K562 (cell line): Measurements from ENCODE around the gene IL4R. TPM values are rescaled to one million over a fixed set of nuclear protein-coding genes. Genes with fewer than 3 reads are reported as not detected.

Experiments
- ATAC-seq: fragments of 200-7000 bp; cut with Tn5 transposase; 3 replicates; pipeline ENCODE4 v1.9.1; 2020; ENCODE audit warnings: moderate library complexity
- BruUV-seq: library from RNA; stranded (reverse); fragments of 400-500 nt; replicated peaks from 2 replicates; lab custom pipeline; 2021; lab: Mats Ljungman, UMichigan
- CTCF ChIA-PET: fragments of 300-600 bp; formaldehyde crosslinking; extraction: SDS; loops from one replicate; lab custom pipeline; 2021; ENCODE audit warnings: low intra/inter-chr PET ratio; lab: Yijun Ruan, JAX
- POLR2A ChIA-PET: fragments of 300-600, 350-650 bp; sonication (Branson Sonifier 250); formaldehyde crosslinking; extraction: SDS; loops from one replicate; lab custom pipeline; 2021; ENCODE audit warnings: antibody characterized with exemption, inconsistent platforms; lab: Yijun Ruan, JAX
- DNase-seq, 4 experiments: peaks; one replicate each; pipeline versions ENCODE4 v3.0.0 to v3.0.0-alpha.2; 2011 to 2018; ENCODE audit warnings: low spot score in 3 of 4, mixed read lengths in 3 of 4; ENCODE audit errors: extremely low read depth in 1 of 4
- FAIRE-seq: peaks from 2 replicates; lab custom pipeline; 2011; peaks lifted over from hg19 to GRCh38; lab: Jason Lieb, UNC
- H2AFZ ChIP-seq: 2 replicates; pipeline ENCODE4 v1.6.0; 2011; ENCODE audit warnings: low read depth, low read length, control low read depth, inconsistent platforms
- H3K27ac ChIP-seq: fragments of 200-600 bp; 3 replicates; pipeline ENCODE4 v1.8.0; 2011; ENCODE audit warnings: low read depth, mild to moderate bottlenecking, control low read depth, inconsistent platforms, low read length, moderate library complexity, mixed read lengths; ENCODE audit errors: extremely low read depth
- H3K27me3 ChIP-seq, 2 experiments: fragments of 300-600 bp in 1 of 2; 2 replicates in 1 of 2; 3 replicates in 1 of 2; pipeline versions ENCODE4 v1.6.0 to v1.8.0; 2011; ENCODE audit warnings: inconsistent platforms in 2 of 2, low read length in 2 of 2, mild to moderate bottlenecking in 1 of 2, mixed read lengths in 1 of 2, moderate library complexity in 1 of 2; ENCODE audit not compliant: control insufficient read depth in 2 of 2, insufficient read depth in 2 of 2
- H3K36me3 ChIP-seq: fragments of 300-600 bp; 3 replicates; pipeline ENCODE4 v1.8.0; 2011; ENCODE audit warnings: mild to moderate bottlenecking, low read length, inconsistent platforms; ENCODE audit not compliant: control insufficient read depth, insufficient read depth
- H3K4me1 ChIP-seq, 2 experiments: fragments of 200-600 bp in 1 of 2; replicated peaks in 1 of 2; 2 replicates in 1 of 2; 3 replicates in 1 of 2; pipeline versions ENCODE4 v1.5.1 to v1.8.0; 2011; ENCODE audit warnings: inconsistent platforms in 2 of 2, low read length in 2 of 2, mild to moderate bottlenecking in 1 of 2, mixed read lengths in 1 of 2, moderate library complexity in 1 of 2; ENCODE audit not compliant: control insufficient read depth in 2 of 2, insufficient read depth in 2 of 2
- H3K4me2 ChIP-seq: 2 replicates; pipeline ENCODE4 v1.6.1; 2011; ENCODE audit warnings: low read length, control low read depth, inconsistent platforms, mixed read lengths; ENCODE audit not compliant: insufficient read depth
- H3K4me3 ChIP-seq: fragments of 200-600 bp; sonication (generic), shearing (Covaris generic); 2 replicates; pipeline ENCODE4 v1.5.1; 2016; ENCODE audit warnings: control low read depth, inconsistent platforms
- H3K79me2 ChIP-seq: fragments of 200-600 bp; 3 replicates; pipeline ENCODE4 v1.8.0; 2011; ENCODE audit warnings: low read length, inconsistent platforms; ENCODE audit not compliant: control insufficient read depth, insufficient read depth
- H3K9ac ChIP-seq, 2 experiments: 2 replicates each; pipeline versions ENCODE4 v1.6.0 to v1.6.1; 2011; ENCODE audit warnings: low read depth in 2 of 2, low read length in 2 of 2, control low read depth in 1 of 2, inconsistent platforms in 1 of 2, mild to moderate bottlenecking in 1 of 2, mixed read lengths in 1 of 2; ENCODE audit not compliant: insufficient read depth in 1 of 2
- H3K9me1 ChIP-seq: one replicate; pipeline ENCODE4 v1.6.0; 2011; ENCODE audit warnings: inconsistent platforms, mild to moderate bottlenecking, low read length, moderate library complexity; ENCODE audit not compliant: control insufficient read depth, insufficient read depth
- H3K9me3 ChIP-seq: replicated peaks from 2 replicates; pipeline ENCODE4 v1.5.1; 2011; ENCODE audit warnings: low read depth, low read length, inconsistent platforms; ENCODE audit not compliant: control insufficient read depth, insufficient read depth
- H4K20me1 ChIP-seq: replicated peaks from 2 replicates; pipeline ENCODE4 v1.6.1; 2011; ENCODE audit warnings: low read length, inconsistent platforms, mixed read lengths; ENCODE audit not compliant: control insufficient read depth, insufficient read depth
- ADNP ChIP-seq: fragments of 200-800 bp; sonication (Bioruptor generic); IDR thresholded peaks from 2 replicates; pipeline ENCODE4 v1.6.1; 2016; ENCODE audit warnings: missing genetic modification characterization, missing compliant biosample characterization
- ASH1L ChIP-seq: fragments of 450-650 bp; IDR thresholded peaks from 2 replicates; pipeline ENCODE4 v1.6.1; 2018; ENCODE audit warnings: borderline replicate concordance, mild to moderate bottlenecking, low read depth; ENCODE audit not compliant: partially characterized antibody
- BRD9 ChIP-seq: fragments of 450-650 bp; IDR thresholded peaks from 2 replicates; pipeline ENCODE4 v1.6.1; 2018; ENCODE audit warnings: low read depth; ENCODE audit not compliant: partially characterized antibody
- CCAR2 ChIP-seq: fragments of 200-400 bp; formaldehyde crosslinking; IDR thresholded peaks from 2 replicates; pipeline ENCODE4 v1.6.1; 2017; ENCODE audit warnings: mild to moderate bottlenecking, low read depth, low read length
- CXXC5 ChIP-seq: fragments of 250-450 bp; sonication (Bioruptor Pico); IDR thresholded peaks from 2 replicates; pipeline ENCODE4 v1.8.0; 2022; ENCODE audit warnings: inconsistent platforms, mild to moderate bottlenecking, moderate library complexity
- ESRRB ChIP-seq: fragments of 250-450 bp; sonication (Bioruptor Pico); IDR thresholded peaks from 2 replicates; pipeline ENCODE4 v1.5.0; 2020; ENCODE audit warnings: mild to moderate bottlenecking, moderate library complexity, borderline replicate concordance
- EZH2 ChIP-seq: IDR thresholded peaks from 2 replicates; pipeline ENCODE4 v1.6.1; 2012; ENCODE audit warnings: low read depth, mild to moderate bottlenecking, inconsistent platforms, low read length, borderline replicate concordance
- SIN3A ChIP-seq, 2 experiments: fragments of 150-350 bp in 1 of 2; IDR thresholded peaks; 2 replicates each; pipeline ENCODE4 v1.6.1; 2011 to 2016; ENCODE audit warnings: borderline replicate concordance in 2 of 2, low read depth in 2 of 2, low read length in 2 of 2, mild to moderate bottlenecking in 2 of 2, moderate library complexity in 2 of 2; ENCODE audit not compliant: control insufficient read depth in 1 of 2
- SMAD1 ChIP-seq: fragments of 150-350 bp; IDR thresholded peaks from 2 replicates; pipeline ENCODE4 v1.6.1; 2014; ENCODE audit warnings: low read length, low read depth; ENCODE audit not compliant: partially characterized antibody
- SMAD2 ChIP-seq: fragments of 150-350 bp; IDR thresholded peaks from 2 replicates; pipeline ENCODE4 v1.6.1; 2014; ENCODE audit warnings: low read depth, mild to moderate bottlenecking, low read length
- TAF7 ChIP-seq: fragments of 450-650 bp; IDR thresholded peaks from 2 replicates; pipeline ENCODE4 v1.6.1; 2016; ENCODE audit warnings: missing genetic modification characterization, missing compliant biosample characterization
- TBP ChIP-seq: optimal IDR thresholded peaks from 2 replicates; pipeline ENCODE3; 2011; ENCODE audit warnings: low read depth, low read length, improper control_type of control experiment
- ZNF583 ChIP-seq: fragments of 250-450 bp; sonication (Bioruptor Pico); IDR thresholded peaks from 2 replicates; pipeline ENCODE4 v1.4.0; 2020
- WGBS: fragments of 100-300 bp; shearing (Covaris generic); methylation state at CpG from one replicate; pipeline ENCODE4 v1.1.6; 2016; ENCODE audit warnings: low coverage, mixed read lengths; ENCODE audit not compliant: insufficient coverage; ENCODE audit errors: missing lambda C conversion rate; 5-methylcytosine and 5-hydroxymethylcytosine counted together
- in situ Hi-C: fragments of 300-500 bp; cut with MboI; formaldehyde crosslinking; loops from 4 replicates; pipeline ENCODE4 v1.15.0; 2018; ENCODE audit warnings: inconsistent platforms, mixed read lengths
- intact Hi-C: fragments of 100-400 bp; cut with micrococcal nuclease; formaldehyde crosslinking; loops from 2 replicates; pipeline ENCODE4 v1.14.2; 2022
- polyA plus RNA-seq, 8 experiments: library from polyadenylated mRNA; depleted of rRNA in 4 of 8; stranded (reverse) in 5 of 8; unstranded in 3 of 8; fragments of >200 nt; fragmentation: Nextera tagmentation in 2 of 8; fragmentation: Illumina TruSeq in 1 of 8; extraction: Ambion mirVana in 2 of 8; extraction: Trizol in 1 of 8; gene quantifications; 2 replicates each; pipeline versions ENCODE4 v1.2.1 to v1.2.3, GENCODE V29; 2011 to 2014; ENCODE audit warnings: inconsistent platforms in 1 of 8, missing spikeins in 1 of 8
- total RNA-seq, 7 experiments: library from RNA; depleted of rRNA in 6 of 7; stranded (reverse); fragments of >200 nt in 6 of 7; fragmentation: Illumina TruSeq in 2 of 7; extraction: Trizol in 2 of 7; gene quantifications; 2 replicates each; pipeline versions ENCODE4 v1.2.1 to v1.2.3, GENCODE V29; 2011 to 2021; ENCODE audit warnings: low replicate concordance in 1 of 7
- TF ChIP-seq, protein P1 (sequence below): sonication (generic); formaldehyde crosslinking; IDR thresholded peaks from 2 replicates; pipeline ENCODE4 v1.8.1; 2023; ENCODE audit warnings: mild to moderate bottlenecking, missing genetic modification reagents, moderate library complexity
- TF ChIP-seq, protein P2 (sequence below): fragments of 250-450 bp; sonication (Bioruptor Pico); IDR thresholded peaks from 2 replicates; pipeline ENCODE4 v1.5.0; 2020; ENCODE audit warnings: mild to moderate bottlenecking, borderline replicate concordance
- TF ChIP-seq, protein P3 (sequence below): fragments of 250-450 bp; sonication (Bioruptor Pico); IDR thresholded peaks from 2 replicates; pipeline ENCODE4 v1.8.0; 2021; ENCODE audit warnings: mild to moderate bottlenecking, moderate library complexity

IL4R gene
- total and polyA plus RNA-seq, 9 of the 15 experiments (the other 6 are each of a cell fraction or from before 2014, with no cell fraction given): 0.17 to 5.8 (median 3.3) TPM

DNA sequence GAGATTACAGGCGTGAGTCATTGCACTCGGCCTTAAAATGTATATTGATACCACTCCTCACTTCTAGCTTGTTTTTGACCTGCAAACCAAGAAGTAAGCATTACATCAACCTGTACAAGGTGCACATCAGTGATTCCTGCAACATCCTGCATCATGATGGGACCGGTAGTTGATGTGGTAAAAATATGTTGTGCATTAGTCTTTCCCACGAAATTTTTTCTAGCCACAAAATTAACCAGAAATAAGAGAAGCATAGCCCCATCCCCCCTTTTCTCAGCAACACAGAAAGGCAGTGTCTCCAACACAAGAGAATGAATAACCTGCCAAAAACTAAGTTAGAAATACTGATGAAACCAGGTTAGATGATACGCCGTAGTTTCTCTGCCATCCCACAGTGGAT lies 24.1 kb upstream of the IL4R start:
- ChIA-PET POLR2A (interaction anchor here (0.8 to 1.1 kb wide), 2 partner anchors 21 to 55 kb away, joined by 3 read pairs; partner anchors contain the start of gene NSMCE1), CTCF (no interaction called here)
- no peak for DNase-seq
- Histone ChIP-seq H3K27me3 (peaks cover 2 to 6% of the 10 kb centered on the region in 2 experiments; a peak in 3 of 5 replicates), H3K4me1 (peaks cover 0 to 2% of the 10 kb centered on the region in 2 experiments; a peak in 1 of 5 replicates), H3K9me1 (no peaks in the 10 kb centered on the region), H3K9ac (no peak overlapping the region), H3K27ac (no peak overlapping the region), H4K20me1 (no peaks in the 10 kb centered on the region), H2AFZ (no peak overlapping the region), H3K9me3 (no peaks in the 10 kb centered on the region), H3K36me3 (no peaks in the 10 kb centered on the region), H3K4me2 (no peak overlapping the region), H3K4me3 (no peak overlapping the region), H3K79me2 (no peaks in the 10 kb centered on the region)
- intact Hi-C loops (loop anchor here (10.0 kb wide), 1 partner anchor 115 kb away; no protein-coding TSS in a partner anchor), in situ Hi-C loops (no loop called here)
- ATAC-seq: no peak
- no peak for FAIRE-seq
- no TSS peak for BruUV-seq
- under 1% methylated on average over 6 of the region's 6 CpGs for WGBS
- TF ChIP-seq ESRRB (CRISPR knock-in tag): no peak
- no peak for TF ChIP-seq ZNF583 (CRISPR knock-in tag)
- TF ChIP-seq CXXC5 (CRISPR knock-in tag): no peak
- TF ChIP-seq BRD9: no peak
- TF ChIP-seq, protein P1, sequence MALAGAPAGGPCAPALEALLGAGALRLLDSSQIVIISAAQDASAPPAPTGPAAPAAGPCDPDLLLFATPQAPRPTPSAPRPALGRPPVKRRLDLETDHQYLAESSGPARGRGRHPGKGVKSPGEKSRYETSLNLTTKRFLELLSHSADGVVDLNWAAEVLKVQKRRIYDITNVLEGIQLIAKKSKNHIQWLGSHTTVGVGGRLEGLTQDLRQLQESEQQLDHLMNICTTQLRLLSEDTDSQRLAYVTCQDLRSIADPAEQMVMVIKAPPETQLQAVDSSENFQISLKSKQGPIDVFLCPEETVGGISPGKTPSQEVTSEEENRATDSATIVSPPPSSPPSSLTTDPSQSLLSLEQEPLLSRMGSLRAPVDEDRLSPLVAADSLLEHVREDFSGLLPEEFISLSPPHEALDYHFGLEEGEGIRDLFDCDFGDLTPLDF (CRISPR knock-in tag): no peak
- no peak for TF ChIP-seq ADNP
- TF ChIP-seq, protein P2, sequence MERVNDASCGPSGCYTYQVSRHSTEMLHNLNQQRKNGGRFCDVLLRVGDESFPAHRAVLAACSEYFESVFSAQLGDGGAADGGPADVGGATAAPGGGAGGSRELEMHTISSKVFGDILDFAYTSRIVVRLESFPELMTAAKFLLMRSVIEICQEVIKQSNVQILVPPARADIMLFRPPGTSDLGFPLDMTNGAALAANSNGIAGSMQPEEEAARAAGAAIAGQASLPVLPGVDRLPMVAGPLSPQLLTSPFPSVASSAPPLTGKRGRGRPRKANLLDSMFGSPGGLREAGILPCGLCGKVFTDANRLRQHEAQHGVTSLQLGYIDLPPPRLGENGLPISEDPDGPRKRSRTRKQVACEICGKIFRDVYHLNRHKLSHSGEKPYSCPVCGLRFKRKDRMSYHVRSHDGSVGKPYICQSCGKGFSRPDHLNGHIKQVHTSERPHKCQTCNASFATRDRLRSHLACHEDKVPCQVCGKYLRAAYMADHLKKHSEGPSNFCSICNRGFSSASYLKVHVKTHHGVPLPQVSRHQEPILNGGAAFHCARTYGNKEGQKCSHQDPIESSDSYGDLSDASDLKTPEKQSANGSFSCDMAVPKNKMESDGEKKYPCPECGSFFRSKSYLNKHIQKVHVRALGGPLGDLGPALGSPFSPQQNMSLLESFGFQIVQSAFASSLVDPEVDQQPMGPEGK (CRISPR knock-in tag): no peak
- TF ChIP-seq TBP: no peak
- no peak for TF ChIP-seq EZH2
- no peak for TF ChIP-seq SMAD1
- no peak for TF ChIP-seq SMAD2
- TF ChIP-seq ASH1L: no peak
- no peak for TF ChIP-seq TAF7 (tag)
- TF ChIP-seq CCAR2: no peak
- TF ChIP-seq, protein P3, sequence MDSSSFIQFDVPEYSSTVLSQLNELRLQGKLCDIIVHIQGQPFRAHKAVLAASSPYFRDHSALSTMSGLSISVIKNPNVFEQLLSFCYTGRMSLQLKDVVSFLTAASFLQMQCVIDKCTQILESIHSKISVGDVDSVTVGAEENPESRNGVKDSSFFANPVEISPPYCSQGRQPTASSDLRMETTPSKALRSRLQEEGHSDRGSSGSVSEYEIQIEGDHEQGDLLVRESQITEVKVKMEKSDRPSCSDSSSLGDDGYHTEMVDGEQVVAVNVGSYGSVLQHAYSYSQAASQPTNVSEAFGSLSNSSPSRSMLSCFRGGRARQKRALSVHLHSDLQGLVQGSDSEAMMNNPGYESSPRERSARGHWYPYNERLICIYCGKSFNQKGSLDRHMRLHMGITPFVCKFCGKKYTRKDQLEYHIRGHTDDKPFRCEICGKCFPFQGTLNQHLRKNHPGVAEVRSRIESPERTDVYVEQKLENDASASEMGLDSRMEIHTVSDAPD (CRISPR knock-in tag): no peak
- TF ChIP-seq SIN3A (IDR thresholded peaks at IDR 0.05; ENCODE audit: borderline replicate concordance in 2 of 2, control insufficient read depth in 1 of 2, low read depth in 2 of 2, low read length in 2 of 2): no peak
